ENCODE results near the gene PRR5L. TPM values are rescaled to one million over a fixed set of nuclear protein-coding genes. Genes with fewer than 3 reads are reported as not detected.

The PRR5L gene
- polyA plus RNA-seq, 3 donors from 2014 or later = 55.6 to 161 (median 82.4) TPM

- peaks cover 3 to 18% (median 7%) of the 10 kb centered on the region in 3 donors for H3K27me3 Mint-ChIP-seq (ENCODE audit: low read depth in 3 of 3)
- peaks cover 19 to 24% (median 21%) of the 10 kb centered on the region in 3 donors for H3K36me3 Mint-ChIP-seq
- DNase-seq = no peak
- peak overlapping the region; percentile 85 to 99 (median 96) for H3K27ac Mint-ChIP-seq
- H3K4me3 Mint-ChIP-seq = peak overlapping the region; percentile 20 to 100 (median 99)
- H3K4me1 Mint-ChIP-seq = peaks cover 46 to 52% of the 10 kb centered on the region in 2 donors
- no peaks in the 10 kb centered on the region for H3K9me3 Mint-ChIP-seq
These were observed 78.6 kb downstream of the PRR5L start for GRCh38 chr11:36374726-36375125.

DNA sequence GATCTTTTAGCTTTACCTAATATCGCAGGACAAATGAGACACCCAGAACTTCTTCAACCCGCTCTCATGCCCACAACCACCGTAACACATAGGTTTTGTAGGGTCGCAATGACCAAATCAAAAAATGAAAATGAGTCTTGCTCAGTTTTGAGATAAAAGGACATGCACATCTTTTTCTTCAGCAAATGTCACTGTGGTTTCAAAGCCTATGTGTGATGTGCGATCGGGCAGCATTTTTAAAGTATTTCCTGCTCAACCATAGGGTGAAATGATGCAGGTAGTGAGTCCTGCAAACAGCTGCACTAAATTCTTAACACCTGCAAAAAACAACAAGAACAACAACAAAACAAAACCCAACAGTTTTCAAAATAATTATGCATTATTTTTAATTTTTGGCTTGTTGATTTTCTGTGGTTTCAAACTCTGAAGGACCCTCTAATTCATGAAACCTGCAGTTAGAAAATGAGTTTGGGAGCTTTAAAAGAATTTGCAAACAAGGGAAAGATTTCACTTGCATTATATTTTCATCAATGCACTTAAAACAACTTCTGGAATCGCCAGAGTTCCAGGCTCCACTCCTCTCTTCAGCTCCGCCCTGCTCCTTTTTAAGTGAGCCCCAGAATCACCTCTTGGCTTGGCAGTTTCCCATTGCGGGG lies 79.4 kb downstream of the PRR5L start:
- peak overlapping the region; percentile 85 to 99 (median 96) for H3K27ac Mint-ChIP-seq

DNA sequence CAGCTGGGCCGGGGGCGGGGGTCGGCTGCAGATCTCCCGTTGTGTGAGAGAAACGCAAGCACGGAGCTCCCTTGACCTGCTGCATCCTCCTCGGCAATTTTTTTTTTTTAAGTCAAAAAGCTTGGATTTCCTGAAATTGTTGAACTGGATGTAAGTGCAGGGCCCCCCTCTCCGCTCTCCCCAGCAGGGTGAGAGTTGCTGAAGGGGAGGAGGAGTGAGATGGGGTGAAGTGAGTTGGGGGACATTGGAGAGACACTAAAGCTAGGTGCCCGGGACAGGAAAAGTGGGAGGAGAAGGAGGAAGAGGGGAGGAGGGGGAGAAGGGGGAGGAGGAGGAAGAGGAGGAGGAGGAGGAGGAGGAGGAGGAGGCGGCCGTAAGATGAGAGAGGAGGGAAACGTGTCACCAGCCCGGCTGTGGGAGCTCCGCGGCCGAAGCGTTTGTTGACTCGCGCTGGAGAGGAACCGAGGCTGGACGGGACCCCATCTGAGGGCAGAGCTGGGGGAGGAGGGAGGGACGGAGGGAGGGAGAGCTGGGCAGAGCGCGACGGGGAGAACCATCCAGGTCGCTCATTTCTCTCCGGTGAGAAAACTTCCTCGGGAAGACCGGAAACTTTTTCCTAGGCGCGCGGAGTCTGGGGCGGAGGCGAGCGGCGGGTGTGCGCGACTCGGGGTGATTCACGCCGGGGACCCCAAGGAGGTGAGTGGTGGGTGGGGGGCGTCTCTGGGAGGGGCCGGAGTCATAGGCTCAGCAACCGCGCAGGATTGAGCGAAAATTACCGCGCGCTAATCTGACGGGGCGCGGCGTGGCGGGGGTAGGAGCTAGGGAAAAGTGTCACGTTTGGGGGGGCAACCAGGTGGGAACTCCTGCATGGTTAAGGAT lies 80.2 kb downstream of the PRR5L start:
- peaks cover 61 to 67% of the 10 kb centered on the region in 2 donors for H3K4me1 Mint-ChIP-seq
- DNase-seq = no peak
- peaks cover 3 to 20% (median 8%) of the 10 kb centered on the region in 3 donors for H3K27me3 Mint-ChIP-seq (ENCODE audit: low read depth in 3 of 3)
- peak overlapping the region; percentile 85 to 99 (median 96) for H3K27ac Mint-ChIP-seq
- peak overlapping the region; percentile 95 to 100 (median 99) for H3K4me3 Mint-ChIP-seq
- peaks cover 29 to 36% (median 34%) of the 10 kb centered on the region in 3 donors for H3K36me3 Mint-ChIP-seq
- no peaks in the 10 kb centered on the region for H3K9me3 Mint-ChIP-seq

More for the DNA sequence above, 79.4 kb downstream of the PRR5L start:
- peak; percentile 54 to 67 (median 62) for DNase-seq
- no peaks in the 10 kb centered on the region for H3K9me3 Mint-ChIP-seq
- H3K27me3 Mint-ChIP-seq (ENCODE audit: low read depth in 3 of 3) = peaks cover 3 to 18% (median 8%) of the 10 kb centered on the region in 3 donors
- peaks cover 53 to 59% of the 10 kb centered on the region in 2 donors for H3K4me1 Mint-ChIP-seq
- H3K36me3 Mint-ChIP-seq = peaks cover 27 to 28% (median 27%) of the 10 kb centered on the region in 3 donors
- peak overlapping the region; percentile 95 to 100 (median 99) for H3K4me3 Mint-ChIP-seq

DNA sequence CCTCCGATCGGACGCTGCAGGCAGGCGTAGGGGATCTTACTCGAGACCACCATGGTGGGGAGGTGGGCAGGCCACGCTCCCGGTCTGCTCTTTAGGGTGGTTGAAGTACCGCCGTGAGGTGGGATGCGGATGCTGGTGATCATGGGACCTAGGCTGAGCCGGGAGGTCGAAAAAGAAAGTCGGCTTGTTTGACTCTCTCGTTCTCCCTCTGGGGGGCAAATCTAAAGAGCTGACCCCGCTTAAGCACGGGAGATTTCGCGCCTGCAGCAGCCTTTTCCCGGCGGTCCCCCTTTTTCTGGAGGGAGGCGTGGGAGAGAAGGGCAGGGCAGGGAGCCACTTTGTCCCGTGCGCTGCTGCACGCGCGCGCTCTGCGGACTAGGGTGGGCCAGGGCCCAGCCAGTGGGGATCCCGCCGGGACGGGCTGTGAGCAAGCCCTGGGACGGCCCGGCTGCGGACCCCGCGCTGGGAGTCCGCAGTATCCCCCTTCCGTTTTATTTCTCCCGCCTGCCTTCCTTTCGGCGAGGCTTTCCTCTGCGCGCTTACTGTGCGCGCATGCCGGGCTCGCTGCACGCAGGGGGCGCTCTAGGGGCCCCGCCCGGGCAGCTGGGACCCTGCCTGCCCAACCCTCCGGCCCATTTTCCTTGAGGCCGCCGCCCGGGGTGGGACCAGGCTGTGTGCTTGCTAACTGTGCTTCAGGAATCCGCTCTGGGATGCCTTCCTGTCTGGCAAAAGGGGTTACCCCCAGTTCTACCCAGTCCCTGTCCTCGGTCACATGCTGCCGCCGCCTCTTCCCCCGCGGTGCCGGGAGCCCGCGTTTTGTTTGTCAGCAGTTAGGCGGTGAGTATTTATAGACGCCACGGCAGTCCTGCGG lies 81.0 kb downstream of the PRR5L start:
- peak overlapping the region; percentile 95 to 100 (median 99) for H3K4me3 Mint-ChIP-seq
- H3K27me3 Mint-ChIP-seq (ENCODE audit: low read depth in 3 of 3) = peaks cover 3 to 20% (median 8%) of the 10 kb centered on the region in 3 donors
- peaks cover 29 to 40% (median 34%) of the 10 kb centered on the region in 3 donors for H3K36me3 Mint-ChIP-seq
- peaks cover 69 to 75% of the 10 kb centered on the region in 2 donors for H3K4me1 Mint-ChIP-seq
- H3K9me3 Mint-ChIP-seq = no peaks in the 10 kb centered on the region
- DNase-seq = peak; percentile 75 to 80 (median 79)
- H3K27ac Mint-ChIP-seq = peak overlapping the region; percentile 85 to 99 (median 96)

GRCh38 chr11:36377759-36378564 lies 81.9 kb downstream of the PRR5L start:
- Mint-ChIP-seq H3K27ac (peak overlapping the region; percentile 85 to 98 (median 95)), H3K27me3 (ENCODE audit: low read depth in 3 of 3) (peaks cover 3 to 20% (median 8%) of the 10 kb centered on the region in 3 donors), H3K9me3 (no peaks in the 10 kb centered on the region), H3K4me3 (peak overlapping the region; percentile 95 to 100 (median 99)), H3K4me1 (peaks cover 77 to 83% of the 10 kb centered on the region in 2 donors), H3K36me3 (peaks cover 33 to 49% (median 34%) of the 10 kb centered on the region in 3 donors)
- DNase-seq = peak; percentile 33 to 47 (median 33)

DNA sequence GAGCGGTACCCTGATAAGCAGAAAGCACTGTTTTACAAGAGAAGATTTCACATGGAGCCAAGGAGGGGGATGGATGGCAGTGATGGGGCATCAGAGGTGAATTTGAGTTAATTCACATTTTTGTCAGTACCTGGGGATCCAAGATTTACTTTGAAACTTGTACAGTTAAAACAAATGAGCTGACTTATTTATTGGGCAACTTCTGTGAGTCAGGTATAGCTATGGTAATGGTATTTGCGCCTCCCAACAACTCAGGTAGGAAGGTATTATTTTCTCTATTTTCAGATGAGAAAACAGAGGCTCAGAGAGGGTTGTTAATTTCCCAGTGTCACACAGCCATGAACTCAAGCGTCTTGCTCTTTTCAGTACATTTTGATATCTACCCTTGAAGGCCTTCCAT lies 83.6 kb downstream of the PRR5L start:
- H3K27ac Mint-ChIP-seq = peak overlapping the region; percentile 85 to 98 (median 95)
- H3K27me3 Mint-ChIP-seq (ENCODE audit: low read depth in 3 of 3) = peaks cover 3 to 22% (median 8%) of the 10 kb centered on the region in 3 donors
- H3K4me1 Mint-ChIP-seq = peaks cover 82 to 84% of the 10 kb centered on the region in 2 donors
- no peak for DNase-seq
- no peaks in the 10 kb centered on the region for H3K9me3 Mint-ChIP-seq
- peaks cover 43 to 63% (median 49%) of the 10 kb centered on the region in 3 donors for H3K36me3 Mint-ChIP-seq
- peak overlapping the region; percentile 95 to 100 (median 99) for H3K4me3 Mint-ChIP-seq

GRCh38 chr11:36380296-36381014 lies 84.4 kb downstream of the PRR5L start:
- Mint-ChIP-seq H3K36me3 (peaks cover 49 to 67% (median 57%) of the 10 kb centered on the region in 3 donors), H3K9me3 (no peaks in the 10 kb centered on the region), H3K4me3 (peak overlapping the region; percentile 95 to 100 (median 99)), H3K27ac (peak overlapping the region; percentile 85 to 98 (median 95)), H3K27me3 (ENCODE audit: low read depth in 3 of 3) (peaks cover 3 to 20% (median 10%) of the 10 kb centered on the region in 3 donors), H3K4me1 (peaks cover 82 to 84% of the 10 kb centered on the region in 2 donors)
- DNase-seq = no peak

DNA sequence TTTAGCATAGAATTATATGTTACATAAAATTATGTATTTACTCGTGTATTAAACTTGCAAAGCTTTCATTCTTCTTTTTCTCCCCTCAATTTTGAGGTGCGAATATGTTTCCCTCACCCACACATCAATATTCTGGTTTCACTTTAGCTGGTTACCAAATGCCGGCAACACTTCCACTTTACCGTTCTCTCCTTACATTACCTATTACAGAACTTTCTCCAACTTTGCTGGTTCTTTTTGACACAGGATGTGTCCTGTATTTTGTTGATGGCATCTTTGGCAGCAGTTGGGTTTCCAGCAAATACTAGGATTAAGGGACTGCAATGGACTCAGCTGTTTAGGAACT lies 84.9 kb downstream of the PRR5L start:
- peak overlapping the region; percentile 95 to 100 (median 99) for H3K4me3 Mint-ChIP-seq
- H3K9me3 Mint-ChIP-seq = no peaks in the 10 kb centered on the region
- H3K36me3 Mint-ChIP-seq = peaks cover 52 to 67% (median 57%) of the 10 kb centered on the region in 3 donors
- peaks cover 82 to 84% of the 10 kb centered on the region in 2 donors for H3K4me1 Mint-ChIP-seq
- H3K27me3 Mint-ChIP-seq (ENCODE audit: low read depth in 3 of 3) = peaks cover 3 to 18% (median 10%) of the 10 kb centered on the region in 3 donors
- H3K27ac Mint-ChIP-seq = peak overlapping the region; percentile 85 to 98 (median 95)
- peak; percentile 53 to 60 (median 56) for DNase-seq

DNA sequence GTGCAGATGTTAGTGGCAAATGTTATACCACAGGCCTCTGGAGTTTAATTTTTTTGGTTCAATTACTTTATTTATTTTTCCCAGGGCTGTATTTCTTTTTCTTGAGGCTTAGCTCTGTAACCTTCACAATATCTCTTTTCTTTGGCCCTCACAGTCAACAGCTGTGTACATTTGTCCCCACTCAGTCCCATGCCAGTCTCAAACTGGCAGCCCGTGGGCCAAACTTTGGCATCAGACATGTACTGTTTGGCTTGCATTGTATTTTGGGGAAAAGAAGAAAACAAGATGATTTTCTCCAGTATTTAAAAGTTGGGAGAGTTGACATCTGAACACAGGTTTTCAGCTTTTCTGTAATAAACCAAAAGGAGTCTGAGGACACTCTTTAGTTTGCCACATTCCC lies 87.1 kb downstream of the PRR5L start:
- DNase-seq = no peak
- Mint-ChIP-seq H3K4me3 (peak overlapping the region; percentile 38 to 71 (median 57)), H3K36me3 (peaks cover 54 to 71% (median 58%) of the 10 kb centered on the region in 3 donors), H3K4me1 (peaks cover 96 to 99% of the 10 kb centered on the region in 2 donors), H3K27ac (peak overlapping the region; percentile 87 to 96 (median 92)), H3K27me3 (ENCODE audit: low read depth in 3 of 3) (peaks cover 0 to 5% (median 3%) of the 10 kb centered on the region in 3 donors), H3K9me3 (no peaks in the 10 kb centered on the region)

GRCh38 chr11:36385121-36385970 lies 89.3 kb downstream of the PRR5L start:
- Mint-ChIP-seq H3K4me3 (peak overlapping the region; percentile 58 to 86 (median 70)), H3K9me3 (no peaks in the 10 kb centered on the region), H3K36me3 (peaks cover 34 to 50% (median 40%) of the 10 kb centered on the region in 3 donors), H3K27ac (peak overlapping the region; percentile 87 to 96 (median 92)), H3K27me3 (ENCODE audit: low read depth in 3 of 3) (peaks cover 0 to 4% (median 1%) of the 10 kb centered on the region in 3 donors), H3K4me1 (peaks cover 98 to 99% of the 10 kb centered on the region in 2 donors)
- DNase-seq = peak; percentile 43 to 53 (median 50)

- peak overlapping the region; percentile 44 to 73 (median 62) for H3K4me3 Mint-ChIP-seq
These were observed 90.3 kb downstream of the PRR5L start for GRCh38 chr11:36386411-36386810.

More at GRCh38 chr11:36386411-36386810, 90.3 kb downstream of the PRR5L start:
- Mint-ChIP-seq H3K27me3 (ENCODE audit: low read depth in 3 of 3) (peaks cover 0 to 1% (median 1%) of the 10 kb centered on the region in 3 donors), H3K4me1 (peaks cover 99% of the 10 kb centered on the region in 2 donors), H3K36me3 (peaks cover 26 to 41% (median 34%) of the 10 kb centered on the region in 3 donors), H3K9me3 (no peaks in the 10 kb centered on the region), H3K27ac (peak overlapping the region; percentile 87 to 96 (median 91))
- DNase-seq = no peak

Data from immature natural killer cell (primary cell).